ENCODE data around the gene WDR64. TPM values are rescaled to one million over a fixed set of nuclear protein-coding genes. Genes with fewer than 3 reads are reported as not detected.

WDR64 gene
- total RNA-seq, 2 donors from 2014 or later, result not detected

DNA sequence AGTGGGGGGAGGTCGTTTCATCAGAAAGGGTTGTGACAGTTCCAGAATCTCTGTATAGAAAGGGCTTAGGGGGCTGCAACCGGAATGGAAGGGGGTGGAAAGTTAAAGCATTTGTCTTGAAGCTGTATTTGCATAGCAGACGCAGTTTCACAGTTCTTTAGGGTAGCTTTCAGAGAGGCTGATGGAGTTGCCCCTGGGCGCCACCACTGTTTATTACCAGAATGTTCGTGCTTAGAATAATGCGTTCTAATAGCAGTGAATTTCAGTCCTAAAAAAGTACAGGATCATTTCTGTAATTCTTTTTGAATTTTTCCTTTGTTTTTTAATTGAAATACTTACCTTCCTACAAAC is 197.2 kb downstream of the WDR64 start:
- Histone ChIP-seq H3K36me3 (ENCODE audit: control insufficient read depth, insufficient read depth, low read length) (peaks cover 29% of the 10 kb centered on the region), H3K27ac (ENCODE audit: low read depth, low read length) (no peak overlapping the region), H3K9ac (ENCODE audit: extremely low read depth, low read length, poor library complexity, severe bottlenecking) (no peak overlapping the region), H3K4me1 (ENCODE audit: control insufficient read depth, insufficient read depth, low read length) (no peaks in the 10 kb centered on the region), H3K9me3 (ENCODE audit: control insufficient read depth, low read length) (no peaks in the 10 kb centered on the region), H3K4me3 (ENCODE audit: low read length) (peak overlapping the region; percentile 91), H3K27me3 (ENCODE audit: control insufficient read depth, insufficient read depth, low read length, poor library complexity, severe bottlenecking) (no peaks in the 10 kb centered on the region)
- Mint-ChIP-seq H3K36me3 (ENCODE audit: low read depth) (peaks cover 19% of the 10 kb centered on the region), H3K4me3 (peak overlapping the region; percentile 89), H3K27ac (no peak overlapping the region), H3K27me3 (ENCODE audit: insufficient read depth) (no peaks in the 10 kb centered on the region), H3K4me1 (peaks cover 19% of the 10 kb centered on the region), H3K9me3 (no peaks in the 10 kb centered on the region)
- TF ChIP-seq, protein P1, sequence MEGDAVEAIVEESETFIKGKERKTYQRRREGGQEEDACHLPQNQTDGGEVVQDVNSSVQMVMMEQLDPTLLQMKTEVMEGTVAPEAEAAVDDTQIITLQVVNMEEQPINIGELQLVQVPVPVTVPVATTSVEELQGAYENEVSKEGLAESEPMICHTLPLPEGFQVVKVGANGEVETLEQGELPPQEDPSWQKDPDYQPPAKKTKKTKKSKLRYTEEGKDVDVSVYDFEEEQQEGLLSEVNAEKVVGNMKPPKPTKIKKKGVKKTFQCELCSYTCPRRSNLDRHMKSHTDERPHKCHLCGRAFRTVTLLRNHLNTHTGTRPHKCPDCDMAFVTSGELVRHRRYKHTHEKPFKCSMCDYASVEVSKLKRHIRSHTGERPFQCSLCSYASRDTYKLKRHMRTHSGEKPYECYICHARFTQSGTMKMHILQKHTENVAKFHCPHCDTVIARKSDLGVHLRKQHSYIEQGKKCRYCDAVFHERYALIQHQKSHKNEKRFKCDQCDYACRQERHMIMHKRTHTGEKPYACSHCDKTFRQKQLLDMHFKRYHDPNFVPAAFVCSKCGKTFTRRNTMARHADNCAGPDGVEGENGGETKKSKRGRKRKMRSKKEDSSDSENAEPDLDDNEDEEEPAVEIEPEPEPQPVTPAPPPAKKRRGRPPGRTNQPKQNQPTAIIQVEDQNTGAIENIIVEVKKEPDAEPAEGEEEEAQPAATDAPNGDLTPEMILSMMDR (conservative IDR thresholded peaks at IDR 0.05), result no peak
- DNase-seq, result no peak
- WGBS, 2 experiments (ENCODE audit: insufficient coverage in 1 of 2, insufficient read length in 1 of 2), result 63 to 65% methylated on average over 5 to 6 of the region's 6 CpGs

Other genes with a start within 250 kb of the WDR64 start
- gene FH, start 132.5 kb upstream of the WDR64 start, total RNA-seq, result 10 to 100 TPM; 65.5 to 66.7 TPM
- gene KMO, start 119.9 kb upstream of the WDR64 start, total RNA-seq, result not detected
- 10 to 100 TPM; 16.4 to 28.5 TPM for gene CHML, start 11.9 kb upstream of the WDR64 start, total RNA-seq
- gene OPN3, start 11.9 kb upstream of the WDR64 start, total RNA-seq, result 10 to 100 TPM in 1 of 2 donors, 1 to 10 TPM in 1; 9.0 to 22.5 TPM
- 10 to 100 TPM; 21.7 to 30.9 TPM for gene EXO1, start 195.9 kb downstream of the WDR64 start, total RNA-seq